GM12878 (cell line): Measurements from ENCODE around the gene CITED2. TPM values are rescaled to one million over a fixed set of nuclear protein-coding genes. Genes with fewer than 3 reads are reported as not detected.

ENCODE experiments used
- DPF2 ChIP-seq: fragments of 450-650 bp; IDR thresholded peaks from 2 replicates; pipeline ENCODE4 v1.6.1; 2017; ENCODE audit warnings: mild to moderate bottlenecking
- EGR1 ChIP-seq, 2 experiments: IDR thresholded peaks; 1 replicate in 1 of 2; 2 replicates in 1 of 2; pipeline ENCODE4 v1.6.1; 2011 to 2012; ENCODE audit warnings: low read depth in 2 of 2, low read length in 2 of 2, borderline replicate concordance in 1 of 2, mild to moderate bottlenecking in 1 of 2, moderate library complexity in 1 of 2
- ELK1 ChIP-seq: IDR thresholded peaks from 2 replicates; pipeline ENCODE4 v1.6.1; 2012; ENCODE audit warnings: low read depth, low read length, improper control_type of control experiment
- EZH2 ChIP-seq: IDR thresholded peaks from 2 replicates; pipeline ENCODE4 v1.6.1; 2012; ENCODE audit warnings: low read depth, mild to moderate bottlenecking, control low read depth, inconsistent platforms, low read length, borderline replicate concordance; ENCODE audit not compliant: control insufficient read depth
- GATAD2B ChIP-seq: fragments of 450-650 bp; conservative IDR thresholded peaks from 2 replicates; pipeline ENCODE4 v1.6.1; 2017; ENCODE audit warnings: low read depth, mild to moderate bottlenecking, moderate library complexity
- HDAC6 ChIP-seq: fragments of 200-600 bp; sonication (generic); IDR thresholded peaks from one replicate; pipeline ENCODE4 v1.8.0; 2017; ENCODE audit warnings: antibody characterized with exemption; ENCODE audit not compliant: unreplicated experiment
- IRF4 ChIP-seq: IDR thresholded peaks from 2 replicates; pipeline ENCODE4 v1.6.1; 2011; ENCODE audit warnings: low read depth, low read length
- MAX ChIP-seq: IDR thresholded peaks from 2 replicates; pipeline ENCODE4 v1.6.1; 2012; ENCODE audit warnings: low read depth, low read length, improper control_type of control experiment
- NKRF ChIP-seq: fragments of 450-650 bp; conservative IDR thresholded peaks from 2 replicates; pipeline ENCODE4 v1.6.1; 2017; ENCODE audit warnings: mild to moderate bottlenecking, moderate library complexity
- PKNOX1 ChIP-seq: fragments of 450-650 bp; IDR thresholded peaks from 2 replicates; pipeline ENCODE4 v1.6.1; 2016; ENCODE audit warnings: mild to moderate bottlenecking
- SMAD1 ChIP-seq: fragments of 450-650 bp; IDR thresholded peaks from 2 replicates; pipeline ENCODE4 v1.6.1; 2018; ENCODE audit warnings: mild to moderate bottlenecking, low read depth; ENCODE audit not compliant: partially characterized antibody
- WRNIP1 ChIP-seq: IDR thresholded peaks from 2 replicates; pipeline ENCODE4 v1.6.1; 2011; ENCODE audit warnings: low read depth, low read length, improper control_type of control experiment, borderline replicate concordance
- ZBTB11 ChIP-seq: fragments of 450-650 bp; formaldehyde crosslinking; IDR thresholded peaks from 2 replicates; pipeline ENCODE4 v1.5.0; 2022; ENCODE audit warnings: mild to moderate bottlenecking, missing genetic modification characterization
- ZNF217 ChIP-seq: fragments of 450-650 bp; IDR thresholded peaks from 2 replicates; pipeline ENCODE4 v1.6.1; 2017; ENCODE audit warnings: antibody characterized with exemption, mild to moderate bottlenecking
- ZNF592 ChIP-seq: fragments of 450-650 bp; IDR thresholded peaks from 2 replicates; pipeline ENCODE4 v1.6.1; 2017; ENCODE audit warnings: mild to moderate bottlenecking, moderate library complexity
- polyA plus RNA-seq, 11 experiments: library from polyadenylated mRNA; depleted of rRNA in 4 of 11; unstranded in 6 of 11; stranded (reverse) in 5 of 11; fragments of >200 nt; fragmentation: Nextera tagmentation in 4 of 11; fragmentation: Illumina TruSeq in 1 of 11; extraction: Ambion mirVana in 4 of 11; extraction: Trizol in 1 of 11; gene quantifications; 1 replicate in 1 of 11; 2 replicates in 10 of 11; pipeline versions ENCODE4 v1.2.1 to v1.2.3, GENCODE V29; 2011 to 2016; ENCODE audit warnings: inconsistent platforms in 2 of 11, missing spikeins in 2 of 11, low read depth in 1 of 11
- total RNA-seq, 4 experiments: library from RNA; depleted of rRNA in 3 of 4; stranded (reverse); fragments of >200 nt in 3 of 4; fragmentation: Illumina TruSeq in 1 of 4; extraction: Trizol in 1 of 4; gene quantifications; 2 replicates each; pipeline versions ENCODE4 v1.2.1 to v1.2.3, GENCODE V29; 2013 to 2021

The CITED2 gene
- total and polyA plus RNA-seq, 10 of the 15 experiments (the other 5 are each of a cell fraction or from before 2014, with no cell fraction given): 0.08 to 20.0 (median 7.3) TPM

GRCh38 chr6:139374357-139375225 is at the start of gene CITED2 (continued):
- TF ChIP-seq NKRF (peak; percentile 79), ZNF592 (peak; percentile 74), HDAC6 (peak; percentile 57), EGR1 (IDR thresholded peaks at IDR 0.05; ENCODE audit: borderline replicate concordance in 1 of 2, low read depth in 2 of 2, low read length in 2 of 2) (peak in 1 of 2 experiments; percentile 61; a peak in 2 of 3 replicates), ZNF217 (no peak), DPF2 (peak; percentile 69), GATAD2B (peak; percentile 44; the same call in 1 of the 2 replicates), SMAD1 (peak; percentile 6), ELK1 (0 out of 2 replicates have a peak, but pooled peaks have one; percentile 13), WRNIP1 (no peak), IRF4 (no peak), MAX (peak; percentile 65; the same call in 1 of the 2 replicates), ZBTB11 (CRISPR knock-in tag) (0 out of 2 replicates have a peak, but pooled peaks have one; percentile 36), EZH2 (no peak), PKNOX1 (no peak)
